SK-N-SH (cell line): Measurements from ENCODE around the gene CCDC91. TPM values are rescaled to one million over a fixed set of nuclear protein-coding genes. Genes with fewer than 3 reads are reported as not detected.

Experiments used
- CTCF ChIA-PET: fragments of 300-600, 350-600 bp; formaldehyde crosslinking; extraction: SDS; loops from one replicate; lab custom pipeline; 2021; lab: Yijun Ruan, JAX
- POLR2A ChIA-PET: fragments of 350-600 bp; sonication (Branson Sonifier 250); formaldehyde crosslinking; extraction: SDS; loops from one replicate; lab custom pipeline; 2020; ENCODE audit warnings: antibody characterized with exemption, inconsistent platforms; lab: Yijun Ruan, JAX
- DNase-seq: peaks from one replicate; pipeline ENCODE4 v3.0.0; 2012
- H2AFZ ChIP-seq: fragments of 200-600 bp; sonication (generic); 2 replicates; pipeline ENCODE4 v1.8.1; 2016; ENCODE audit warnings: antibody characterized with exemption, mild to moderate bottlenecking, low read depth
- H3F3A ChIP-seq: fragments of 200-600 bp; sonication (generic); replicated peaks from 2 replicates; pipeline ENCODE3; 2016; ENCODE audit warnings: antibody characterized with exemption, mild to moderate bottlenecking; ENCODE audit not compliant: insufficient read depth
- H3K27ac ChIP-seq, 2 experiments: fragments of 200-500 bp in 1 of 2; fragments of 200-600 bp in 1 of 2; sonication (Bioruptor generic) in 1 of 2; sonication (generic), shearing (Covaris generic) in 1 of 2; 2 replicates each; pipeline versions ENCODE4 v1.5.1 to v1.6.1; 2014 to 2016; ENCODE audit warnings: low read depth in 2 of 2, inconsistent platforms in 1 of 2, low read length in 1 of 2, mild to moderate bottlenecking in 1 of 2, mixed read lengths in 1 of 2
- H3K27me3 ChIP-seq: fragments of 200-600 bp; sonication (generic), shearing (Covaris generic); 2 replicates; pipeline ENCODE4 v1.6.1; 2016; ENCODE audit warnings: mixed run types; ENCODE audit not compliant: insufficient read depth
- H3K36me3 ChIP-seq, 2 experiments: fragments of 200-500 bp in 1 of 2; fragments of 200-600 bp in 1 of 2; sonication (Bioruptor generic) in 1 of 2; sonication (generic) in 1 of 2; replicated peaks in 1 of 2; 2 replicates each; pipeline versions ENCODE3 to v1.5.1; 2014 to 2016; ENCODE audit warnings: low read length in 1 of 2, mild to moderate bottlenecking in 1 of 2; ENCODE audit not compliant: insufficient read depth in 2 of 2, control insufficient read depth in 1 of 2
- H3K4me1 ChIP-seq, 2 experiments: fragments of 200-500 bp in 1 of 2; fragments of 200-600 bp in 1 of 2; sonication (Bioruptor generic) in 1 of 2; sonication (generic), shearing (Covaris generic) in 1 of 2; 2 replicates each; pipeline versions ENCODE4 v1.5.1 to v1.6.1; 2014 to 2016; ENCODE audit warnings: low read depth in 1 of 2, low read length in 1 of 2, mixed run types in 1 of 2; ENCODE audit not compliant: insufficient read depth in 2 of 2, control insufficient read depth in 1 of 2
- H3K4me2 ChIP-seq: fragments of 200-600 bp; sonication (generic), shearing (Covaris generic); 2 replicates; pipeline ENCODE4 v1.6.1; 2017; ENCODE audit warnings: mixed run types
- H3K4me3 ChIP-seq, 2 experiments: fragments of 200-500 bp in 1 of 2; fragments of 200-600 bp in 1 of 2; sonication (Bioruptor generic) in 1 of 2; sonication (generic), shearing (Covaris generic) in 1 of 2; 2 replicates each; pipeline versions ENCODE4 v1.5.1 to v1.8.1; 2014 to 2016; ENCODE audit warnings: low read depth in 2 of 2, inconsistent platforms in 1 of 2, low read length in 1 of 2, mild to moderate bottlenecking in 1 of 2, mixed read lengths in 1 of 2, moderate library complexity in 1 of 2
- H3K79me2 ChIP-seq: fragments of 200-600 bp; sonication (generic); 2 replicates; pipeline ENCODE4 v1.8.1; 2017; ENCODE audit warnings: mild to moderate bottlenecking; ENCODE audit not compliant: insufficient read depth
- H3K9ac ChIP-seq: fragments of 200-600 bp; sonication (generic); 2 replicates; pipeline ENCODE4 v1.6.1; 2017; ENCODE audit warnings: mixed run types
- H3K9me2 ChIP-seq: fragments of 200-600 bp; sonication (generic); 2 replicates; pipeline ENCODE4 v1.6.1; 2017; ENCODE audit warnings: mixed run types
- H3K9me3 ChIP-seq: fragments of 200-600 bp; sonication (generic); 2 replicates; pipeline ENCODE4 v1.6.1; 2017; ENCODE audit warnings: mixed run types, mild to moderate bottlenecking, moderate library complexity
- H4K20me1 ChIP-seq: fragments of 200-600 bp; sonication (generic); 2 replicates; pipeline ENCODE4 v1.6.1; 2017; ENCODE audit warnings: mild to moderate bottlenecking, mixed run types; ENCODE audit not compliant: insufficient read depth
- CTCF ChIP-seq: fragments of 200-600 bp; sonication (generic); IDR thresholded peaks from 2 replicates; pipeline ENCODE4 v1.6.1; 2017; ENCODE audit warnings: antibody characterized with exemption, mild to moderate bottlenecking, moderate library complexity
- EP300 ChIP-seq, 2 experiments: IDR thresholded peaks; 2 replicates each; pipeline versions ENCODE4 v1.4.0 to v1.6.1; 2012; ENCODE audit warnings: borderline replicate concordance in 1 of 2, low read depth in 1 of 2, low read length in 1 of 2
- EZH2phosphoT487 ChIP-seq: fragments of 200-600 bp; sonication (generic); IDR thresholded peaks from 2 replicates; pipeline ENCODE4 v1.6.1; 2017; ENCODE audit warnings: low read depth, mixed run types, mild to moderate bottlenecking, antibody characterized with exemption, moderate library complexity, borderline replicate concordance
- FOSL2 ChIP-seq: IDR thresholded peaks from 2 replicates; pipeline ENCODE4 v1.4.0; 2012; ENCODE audit warnings: low read depth, mild to moderate bottlenecking, moderate library complexity, borderline replicate concordance
- FOXM1 ChIP-seq: IDR thresholded peaks from 2 replicates; pipeline ENCODE4 v1.4.0; 2012; ENCODE audit warnings: low read depth, mild to moderate bottlenecking
- GATA2 ChIP-seq: sonication (generic); formaldehyde crosslinking; IDR thresholded peaks from 2 replicates; pipeline ENCODE4 v1.5.0; 2020; ENCODE audit warnings: mild to moderate bottlenecking, missing genetic modification reagents
- IRF3 ChIP-seq: fragments of 150-350 bp; IDR thresholded peaks from 2 replicates; pipeline ENCODE4 v1.6.1; 2016; ENCODE audit warnings: mild to moderate bottlenecking, low read depth, low read length
- JUND ChIP-seq: IDR thresholded peaks from 2 replicates; pipeline ENCODE4 v1.4.0; 2012
- MXI1 ChIP-seq: IDR thresholded peaks from 2 replicates; pipeline ENCODE4 v1.6.1; 2012; ENCODE audit warnings: mild to moderate bottlenecking, low read depth, low read length, improper control_type of control experiment
- NFIC ChIP-seq: IDR thresholded peaks from 2 replicates; pipeline ENCODE4 v1.4.0; 2012; ENCODE audit warnings: borderline replicate concordance
- NRF1 ChIP-seq: IDR thresholded peaks from 2 replicates; pipeline ENCODE4 v1.6.1; 2012; ENCODE audit warnings: low read depth, mild to moderate bottlenecking, low read length
- POLR2AphosphoS5 ChIP-seq: IDR thresholded peaks from 2 replicates; pipeline ENCODE4 v1.6.1; 2012; ENCODE audit warnings: low read depth, low read length
- RAD21 ChIP-seq: IDR thresholded peaks from 2 replicates; pipeline ENCODE4 v1.6.1; 2012; ENCODE audit warnings: mild to moderate bottlenecking, low read length
- RFX5 ChIP-seq: IDR thresholded peaks from 2 replicates; pipeline ENCODE4 v1.6.1; 2012; ENCODE audit warnings: mild to moderate bottlenecking, improper control_type of control experiment, low read length
- RXRA ChIP-seq: IDR thresholded peaks from 2 replicates; pipeline ENCODE4 v1.4.0; 2012; ENCODE audit warnings: low read depth, mild to moderate bottlenecking, borderline replicate concordance
- SIN3A ChIP-seq: IDR thresholded peaks from 2 replicates; pipeline ENCODE4 v1.6.1; 2012; ENCODE audit warnings: low read depth, mild to moderate bottlenecking, low read length, moderate library complexity, borderline replicate concordance
- SMC3 ChIP-seq: IDR thresholded peaks from 2 replicates; pipeline ENCODE4 v1.6.1; 2012; ENCODE audit warnings: low read depth, low read length, improper control_type of control experiment
- TAF1 ChIP-seq: IDR thresholded peaks from 2 replicates; pipeline ENCODE4 v1.6.1; 2012; ENCODE audit warnings: low read depth, mild to moderate bottlenecking, low read length, moderate library complexity, borderline replicate concordance
- TEAD4 ChIP-seq: IDR thresholded peaks from 2 replicates; pipeline ENCODE4 v1.4.0; 2012; ENCODE audit warnings: mild to moderate bottlenecking, borderline replicate concordance; ENCODE audit not compliant: insufficient read depth
- USF1 ChIP-seq: IDR thresholded peaks from 2 replicates; pipeline ENCODE4 v1.4.0; 2012; ENCODE audit warnings: low read depth, borderline replicate concordance
- YY1 ChIP-seq: IDR thresholded peaks from 2 replicates; pipeline ENCODE4 v1.4.0; 2012; ENCODE audit warnings: low read depth, mild to moderate bottlenecking
- WGBS: methylation state at CpG from one replicate; pipeline ENCODE4 v1.1.6; 2017; ENCODE audit warnings: low lambda C conversion rate; 5-methylcytosine and 5-hydroxymethylcytosine counted together
- polyA plus RNA-seq, 3 experiments: library from polyadenylated mRNA; depleted of rRNA; stranded (reverse); fragments of >200 nt; gene quantifications; 2 replicates each; pipeline ENCODE4 v1.2.3, GENCODE V29; 2012

CCDC91 gene
- polyA plus RNA-seq, 1 of the 3 experiments (the other 2 are of a cell fraction) = 13.0 TPM

GRCh38 chr12:28190321-28191050, at the start of gene CCDC91 (continued):
- TF ChIP-seq NRF1 = no peak
- TF ChIP-seq FOXM1 = no peak
- TF ChIP-seq RAD21 = 0 out of 2 replicates have a peak, but pooled peaks have one; percentile 1
- TF ChIP-seq RXRA = no peak
- TF ChIP-seq CTCF = no peak
- TF ChIP-seq EZH2phosphoT487 = no peak
- TF ChIP-seq GATA2 (CRISPR knock-in tag) = peak; percentile 69
- no peak for TF ChIP-seq IRF3
- TF ChIP-seq RFX5 = no peak

GRCh38 chr12:28144059-28144458, 46.2 kb upstream of the CCDC91 start:
- Histone ChIP-seq H3K9ac (no peak overlapping the region), H3F3A (no peaks in the 10 kb centered on the region), H3K79me2 (no peaks in the 10 kb centered on the region), H3K9me3 (no peaks in the 10 kb centered on the region), H2AFZ (no peak overlapping the region), H3K27ac (no peak overlapping the region), H3K4me2 (no peak overlapping the region), H3K27me3 (no peaks in the 10 kb centered on the region), H3K4me3 (no peak overlapping the region), H3K9me2 (no peaks in the 10 kb centered on the region), H3K4me1 (no peaks in the 10 kb centered on the region), H3K36me3 (no peaks in the 10 kb centered on the region), H4K20me1 (no peaks in the 10 kb centered on the region)
- 84% methylated on average over 8 of the region's 8 CpGs for WGBS
- no peak for TF ChIP-seq EP300 (IDR thresholded peaks at IDR 0.05; ENCODE audit: borderline replicate concordance in 1 of 2, low read depth in 1 of 2, low read length in 1 of 2)
- TF ChIP-seq IRF3 = no peak
- TF ChIP-seq USF1 = no peak
- TF ChIP-seq FOSL2 = no peak
- TF ChIP-seq RXRA = no peak
- TF ChIP-seq TEAD4 = no peak
- TF ChIP-seq EZH2phosphoT487 = no peak
- no peak for TF ChIP-seq FOXM1
- TF ChIP-seq JUND = no peak
- TF ChIP-seq NRF1 = no peak
- no peak for TF ChIP-seq POLR2AphosphoS5
- no peak for TF ChIP-seq YY1
- no peak for TF ChIP-seq SMC3
- TF ChIP-seq MXI1 = no peak
- no peak for TF ChIP-seq SIN3A
- no peak for TF ChIP-seq NFIC
- TF ChIP-seq TAF1 = no peak
- ChIA-PET CTCF (interaction anchor here (0.6 kb wide), 1 partner anchor 528 kb away, joined by 3 read pairs; no protein-coding TSS in a partner anchor), POLR2A (no interaction called here)
- no peak for DNase-seq
